ENCODE measurements around the gene PBX2.
"Not testable (repeated sequence)": the region's sequence is repeated elsewhere in the genome, so short reads cannot be mapped to it uniquely, and the experiment has no call there.

Gene PBX2

DNA sequence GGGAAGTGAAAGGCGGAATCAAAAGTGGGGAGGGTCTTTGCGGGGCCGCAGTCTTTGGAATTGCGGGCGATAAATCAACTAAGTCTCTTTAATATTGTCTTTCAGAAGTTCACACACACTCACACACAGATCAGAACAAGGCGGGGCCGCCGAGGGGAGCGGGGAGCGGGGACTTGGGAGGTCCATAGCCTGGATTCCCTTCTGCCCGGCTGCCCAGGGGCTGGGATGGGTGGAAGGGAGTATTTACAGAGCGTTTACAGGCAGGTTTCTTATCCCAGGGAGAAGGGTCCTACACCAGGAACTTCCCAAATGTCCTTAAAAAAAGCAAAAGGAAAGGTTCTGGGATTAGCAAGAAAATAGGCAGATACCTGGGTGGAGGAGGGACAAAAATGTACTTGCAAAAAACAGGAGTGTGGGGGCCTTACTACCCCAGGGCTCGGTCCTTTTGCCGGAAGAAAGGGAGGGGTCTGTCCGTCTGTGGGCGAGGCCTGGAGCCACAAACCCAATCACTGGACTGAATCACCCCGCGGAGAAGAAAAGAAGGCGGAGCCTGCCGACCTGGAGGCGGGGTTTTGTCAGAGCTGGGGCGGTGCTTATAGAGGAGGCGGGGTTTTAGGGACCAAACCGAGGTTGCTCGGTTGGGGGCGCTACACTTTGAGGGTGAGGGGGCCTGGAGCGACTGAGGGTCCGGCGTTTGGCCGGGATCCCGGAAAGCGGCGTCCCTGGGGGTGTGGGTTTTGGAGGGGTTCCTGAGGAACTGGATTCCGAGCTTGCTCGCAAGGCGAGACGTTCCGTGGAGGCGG is 41.5 kb downstream of the PBX2 start:
- no peak overlapping the region for H3K4me3 ChIP-seq (ENCODE audit: low read depth, low read length)
- DNase-seq (ENCODE audit: low read depth, low spot score) = no peak
- CTCF ChIA-PET = interaction anchor here (0.8 kb wide), 1 partner anchor 47 kb away, joined by 4 read pairs; no protein-coding TSS in a partner anchor
- POLR2A ChIA-PET = no interaction called here
- TF ChIP-seq, protein P1, sequence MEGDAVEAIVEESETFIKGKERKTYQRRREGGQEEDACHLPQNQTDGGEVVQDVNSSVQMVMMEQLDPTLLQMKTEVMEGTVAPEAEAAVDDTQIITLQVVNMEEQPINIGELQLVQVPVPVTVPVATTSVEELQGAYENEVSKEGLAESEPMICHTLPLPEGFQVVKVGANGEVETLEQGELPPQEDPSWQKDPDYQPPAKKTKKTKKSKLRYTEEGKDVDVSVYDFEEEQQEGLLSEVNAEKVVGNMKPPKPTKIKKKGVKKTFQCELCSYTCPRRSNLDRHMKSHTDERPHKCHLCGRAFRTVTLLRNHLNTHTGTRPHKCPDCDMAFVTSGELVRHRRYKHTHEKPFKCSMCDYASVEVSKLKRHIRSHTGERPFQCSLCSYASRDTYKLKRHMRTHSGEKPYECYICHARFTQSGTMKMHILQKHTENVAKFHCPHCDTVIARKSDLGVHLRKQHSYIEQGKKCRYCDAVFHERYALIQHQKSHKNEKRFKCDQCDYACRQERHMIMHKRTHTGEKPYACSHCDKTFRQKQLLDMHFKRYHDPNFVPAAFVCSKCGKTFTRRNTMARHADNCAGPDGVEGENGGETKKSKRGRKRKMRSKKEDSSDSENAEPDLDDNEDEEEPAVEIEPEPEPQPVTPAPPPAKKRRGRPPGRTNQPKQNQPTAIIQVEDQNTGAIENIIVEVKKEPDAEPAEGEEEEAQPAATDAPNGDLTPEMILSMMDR (IDR thresholded peaks at IDR 0.05; ENCODE audit: insufficient read depth, low read length, missing control alignments) = no peak

DNA sequence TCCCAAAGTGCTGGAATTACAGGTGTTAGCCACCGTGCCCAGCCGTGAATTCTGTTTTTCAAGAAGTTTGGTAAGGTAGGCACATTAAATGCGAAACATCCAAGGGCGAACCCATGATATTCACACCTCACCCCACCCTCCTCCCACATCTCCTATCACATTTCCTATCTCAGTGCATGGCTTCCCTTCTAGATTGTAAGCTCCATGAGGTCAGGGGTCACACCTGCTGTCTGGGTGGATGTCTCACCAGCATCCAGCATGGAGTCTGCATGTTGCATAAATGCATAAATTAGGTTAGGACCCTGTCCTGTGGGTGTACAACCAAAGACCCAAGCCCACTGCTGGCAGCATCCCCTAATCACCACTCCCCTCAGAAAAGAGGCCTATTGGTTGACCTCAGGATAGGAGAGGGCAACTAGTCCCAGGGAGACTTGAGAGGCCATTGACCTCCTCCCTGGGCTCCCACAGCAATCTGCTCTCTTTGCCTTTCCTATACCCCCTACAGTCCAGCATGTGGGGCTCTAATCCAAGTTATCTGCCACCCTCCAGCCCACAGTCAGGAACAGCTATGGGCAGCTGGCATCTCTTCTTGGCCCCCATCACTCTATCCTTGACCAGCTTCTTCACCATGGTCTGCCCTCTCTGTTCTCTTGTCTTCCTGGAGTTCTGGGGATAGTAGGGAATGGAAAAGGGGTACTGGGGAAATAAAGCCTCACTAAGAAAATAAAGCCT is 42.4 kb downstream of the PBX2 start:
- ChIA-PET CTCF (interaction anchor here (0.8 to 1.0 kb wide), 2 partner anchors 28 to 48 kb away, joined by 3 to 4 read pairs; no protein-coding TSS in a partner anchor), POLR2A (no interaction called here)
- DNase-seq (ENCODE audit: low read depth, low spot score) = no peak
- no peak overlapping the region for H3K4me3 ChIP-seq (ENCODE audit: low read depth, low read length)
- TF ChIP-seq, protein P1 (IDR thresholded peaks at IDR 0.05; ENCODE audit: insufficient read depth, low read length, missing control alignments) = no peak

DNA sequence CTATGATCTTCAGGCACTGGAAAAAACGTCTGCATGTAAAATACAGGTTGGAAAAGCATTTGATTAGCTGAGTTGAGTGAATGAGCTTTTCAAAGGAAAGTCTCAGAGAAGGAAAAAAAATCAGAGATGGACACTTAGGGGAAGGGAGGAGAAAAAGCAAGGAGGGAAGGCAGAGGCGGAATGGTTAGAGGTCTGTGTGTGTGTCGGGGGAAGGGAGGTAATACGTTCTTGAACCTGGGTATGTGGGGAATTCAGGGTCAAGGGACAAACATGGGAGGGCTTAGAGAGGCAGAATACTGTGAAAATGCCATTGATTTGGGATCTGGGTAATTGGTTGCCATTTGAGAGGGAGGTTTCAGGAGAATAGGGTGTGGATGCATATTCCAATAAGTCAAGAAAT is 43.3 kb downstream of the PBX2 start:
- ChIA-PET POLR2A (interaction anchor here (0.6 kb wide), 1 partner anchor 25 kb away, joined by 3 read pairs; no protein-coding TSS in a partner anchor), CTCF (interaction anchor here (1.0 to 1.8 kb wide), 2 partner anchors 12 to 28 kb away, joined by 4 read pairs; no protein-coding TSS in a partner anchor)
- no peak overlapping the region for H3K4me3 ChIP-seq (ENCODE audit: low read depth, low read length)
- TF ChIP-seq, protein P1 (IDR thresholded peaks at IDR 0.05; ENCODE audit: insufficient read depth, low read length, missing control alignments) = no peak
- no peak for DNase-seq (ENCODE audit: low read depth, low spot score)

DNA sequence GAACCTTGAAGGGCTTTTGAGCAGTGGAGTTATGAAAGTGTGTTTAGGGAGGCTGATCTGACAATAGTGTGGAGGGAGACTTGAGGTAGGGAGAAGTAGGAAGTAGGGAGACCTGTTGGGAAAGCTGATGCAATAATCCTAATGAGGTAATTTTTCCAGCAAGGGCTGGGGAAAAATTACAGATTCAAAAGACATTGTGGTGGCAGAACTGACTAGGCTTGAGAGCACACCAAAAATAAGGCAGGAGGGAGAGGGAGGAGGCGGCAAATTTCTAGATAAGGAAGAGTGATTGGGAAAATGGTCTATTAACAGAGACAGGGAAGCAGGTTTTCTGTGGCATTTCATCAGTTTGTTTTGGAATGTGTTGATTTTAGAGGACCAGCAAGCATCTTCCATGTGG is 43.7 kb downstream of the PBX2 start:
- CTCF ChIA-PET = interaction anchor here (1.0 to 1.8 kb wide), 2 partner anchors 11 to 28 kb away, joined by 4 read pairs; no protein-coding TSS in a partner anchor

DNA sequence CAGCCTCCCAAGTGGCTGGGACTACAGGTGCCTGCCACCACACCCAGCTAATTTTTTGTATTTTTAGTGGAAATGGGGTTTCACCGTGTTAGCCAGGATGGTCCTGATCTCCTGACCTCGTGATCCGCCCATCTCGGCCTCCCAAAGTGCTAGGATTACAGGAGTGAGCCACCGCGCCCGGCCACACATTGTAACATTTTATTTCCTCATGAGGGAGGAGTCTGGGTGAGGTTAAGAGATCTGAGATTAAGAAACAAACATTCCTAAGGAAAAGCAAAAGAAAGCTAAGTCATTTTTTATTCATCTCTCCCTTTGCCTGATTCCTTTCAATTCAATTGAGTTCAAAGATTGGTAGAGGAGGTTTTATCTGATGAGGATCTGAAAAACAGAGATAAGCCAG is 45.8 kb downstream of the PBX2 start:
- CTCF ChIA-PET = interaction anchor here (0.7 to 2.8 kb wide), 4 partner anchors 8 to 27 kb away, joined by 3 to 8 read pairs (median 5); no protein-coding TSS in a partner anchor
- POLR2A ChIA-PET; H3K4me3 ChIP-seq (ENCODE audit: low read depth, low read length); DNase-seq (ENCODE audit: low read depth, low spot score): not testable (repeated sequence)

More for the DNA sequence above, 43.7 kb downstream of the PBX2 start:
- no peak for DNase-seq (ENCODE audit: low read depth, low spot score)
- TF ChIP-seq, protein P1 (IDR thresholded peaks at IDR 0.05; ENCODE audit: insufficient read depth, low read length, missing control alignments) = no peak
- POLR2A ChIA-PET = interaction anchor here (0.6 kb wide), 1 partner anchor 25 kb away, joined by 3 read pairs; no protein-coding TSS in a partner anchor
- H3K4me3 ChIP-seq (ENCODE audit: low read depth, low read length) = no peak overlapping the region

DNA sequence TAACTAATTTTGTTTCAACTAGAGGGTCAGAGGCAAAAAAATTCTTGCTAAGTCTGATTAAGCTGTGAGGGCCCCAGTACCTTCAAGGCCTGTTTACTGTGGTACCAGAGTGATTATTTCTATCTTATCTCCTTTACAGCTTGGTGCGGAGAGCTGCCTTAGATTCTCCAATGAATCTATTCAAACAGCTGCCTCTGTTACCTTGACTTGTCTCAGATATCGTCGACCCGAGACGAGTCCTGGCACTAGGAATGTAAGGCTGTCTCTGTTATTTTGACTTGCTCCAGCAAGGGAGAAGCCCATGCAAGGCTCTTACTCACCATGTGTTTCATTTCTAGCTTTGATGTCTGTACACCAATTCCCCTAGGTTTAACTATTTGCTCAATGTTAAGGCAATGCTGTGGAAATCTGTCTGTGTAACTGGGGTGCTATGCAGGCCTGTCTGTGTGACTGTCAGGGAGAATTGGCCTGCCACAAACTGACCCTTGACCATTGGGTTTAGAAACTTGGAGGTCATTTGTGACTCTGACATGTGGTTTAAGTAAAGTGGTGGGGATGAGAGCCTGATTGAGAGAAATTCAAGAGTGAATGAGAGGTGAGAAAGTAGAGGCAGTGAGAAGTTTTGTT is 49.5 kb downstream of the PBX2 start:
- DNase-seq (ENCODE audit: low read depth, low spot score) = no peak
- TF ChIP-seq, protein P1 (IDR thresholded peaks at IDR 0.05; ENCODE audit: insufficient read depth, low read length, missing control alignments) = no peak
- CTCF ChIA-PET = interaction anchor here (1.0 to 1.3 kb wide), 2 partner anchors 22 to 93 kb away, joined by 3 to 4 read pairs; no protein-coding TSS in a partner anchor
- no peak overlapping the region for H3K4me3 ChIP-seq (ENCODE audit: low read depth, low read length)
- POLR2A ChIA-PET = no interaction called here
